ENCODE data around the gene CPXM1.

GRCh38 chr20:2761885-2762284 lies 38.5 kb downstream of the CPXM1 start:
- TF ChIP-seq CTCF (IDR thresholded peaks at IDR 0.05 in 2 of 3, conservative IDR thresholded peaks at IDR 0.05 in 1 of 3; ENCODE audit: insufficient read depth in 2 of 3, low read depth in 1 of 3, low read length in 3 of 3): no peak
- no peak for TF ChIP-seq KLF10 (CRISPR knock-in tag; IDR thresholded peaks at IDR 0.05)
- TF ChIP-seq ZFX (CRISPR knock-in tag; IDR thresholded peaks at IDR 0.05): no peak
- no peak for TF ChIP-seq PHB2 (IDR thresholded peaks at IDR 0.05; ENCODE audit: low read depth)
- TF ChIP-seq ZNF232 (CRISPR knock-in tag; IDR thresholded peaks at IDR 0.05): no peak
- no peak for TF ChIP-seq RBM34 (IDR thresholded peaks at IDR 0.05; ENCODE audit: borderline replicate concordance, insufficient read depth, low read length)
- TF ChIP-seq BACH1 (tag; IDR thresholded peaks at IDR 0.05): no peak
- TF ChIP-seq ZNF512 (tag; IDR thresholded peaks at IDR 0.05): no peak
- no peak for TF ChIP-seq POU5F1 (IDR thresholded peaks at IDR 0.05; ENCODE audit: borderline replicate concordance, low read depth, low read length, partially characterized antibody)
- TF ChIP-seq E2F5 (CRISPR knock-in tag; IDR thresholded peaks at IDR 0.05): no peak
- no peak for TF ChIP-seq POLR2A (conservative IDR thresholded peaks at IDR 0.05)
- TF ChIP-seq HDAC8 (tag; IDR thresholded peaks at IDR 0.05): no peak
- no peak for TF ChIP-seq TCF7L2 (IDR thresholded peaks at IDR 0.05; ENCODE audit: low read depth, low read length)
- no peak for TF ChIP-seq GABPA (tag; conservative IDR thresholded peaks at IDR 0.05; ENCODE audit: low read depth)

Data from K562 (cell line).